WERI-Rb-1 (cell line): Measurements from ENCODE around the gene RAD50.

ENCODE experiments used
- DNase-seq: peaks from one replicate; pipeline ENCODE4 v3.0.0-alpha.2; 2020
- H3K27ac ChIP-seq: fragments of 250-450 bp; sonication (Bioruptor Pico); 2 replicates; pipeline ENCODE4 v1.5.1; 2020; ENCODE audit warnings: mild to moderate bottlenecking, moderate library complexity
- H3K27me3 ChIP-seq: fragments of 250-450 bp; sonication (Bioruptor Pico); 2 replicates; pipeline ENCODE4 v1.5.1; 2021; ENCODE audit warnings: mild to moderate bottlenecking, low read depth, moderate library complexity; ENCODE audit not compliant: insufficient read depth, severe bottlenecking
- H3K36me3 ChIP-seq: fragments of 250-450 bp; sonication (Bioruptor Pico); 2 replicates; pipeline ENCODE4 v1.5.1; 2020; ENCODE audit warnings: mild to moderate bottlenecking, moderate library complexity
- H3K4me3 ChIP-seq: 2 replicates; pipeline ENCODE4 v1.5.1; 2011; ENCODE audit warnings: low read depth, mild to moderate bottlenecking, control low read depth, low read length
- H3K9me3 ChIP-seq: fragments of 250-450 bp; sonication (Bioruptor Pico); 2 replicates; pipeline ENCODE4 v1.5.1; 2021; ENCODE audit warnings: mild to moderate bottlenecking, moderate library complexity; ENCODE audit not compliant: severe bottlenecking
- CTCF ChIP-seq: IDR thresholded peaks from 2 replicates; pipeline ENCODE4 v1.5.1; 2011; ENCODE audit warnings: low read depth, mild to moderate bottlenecking, control low read depth, inconsistent platforms, low read length

RAD50 gene

DNA sequence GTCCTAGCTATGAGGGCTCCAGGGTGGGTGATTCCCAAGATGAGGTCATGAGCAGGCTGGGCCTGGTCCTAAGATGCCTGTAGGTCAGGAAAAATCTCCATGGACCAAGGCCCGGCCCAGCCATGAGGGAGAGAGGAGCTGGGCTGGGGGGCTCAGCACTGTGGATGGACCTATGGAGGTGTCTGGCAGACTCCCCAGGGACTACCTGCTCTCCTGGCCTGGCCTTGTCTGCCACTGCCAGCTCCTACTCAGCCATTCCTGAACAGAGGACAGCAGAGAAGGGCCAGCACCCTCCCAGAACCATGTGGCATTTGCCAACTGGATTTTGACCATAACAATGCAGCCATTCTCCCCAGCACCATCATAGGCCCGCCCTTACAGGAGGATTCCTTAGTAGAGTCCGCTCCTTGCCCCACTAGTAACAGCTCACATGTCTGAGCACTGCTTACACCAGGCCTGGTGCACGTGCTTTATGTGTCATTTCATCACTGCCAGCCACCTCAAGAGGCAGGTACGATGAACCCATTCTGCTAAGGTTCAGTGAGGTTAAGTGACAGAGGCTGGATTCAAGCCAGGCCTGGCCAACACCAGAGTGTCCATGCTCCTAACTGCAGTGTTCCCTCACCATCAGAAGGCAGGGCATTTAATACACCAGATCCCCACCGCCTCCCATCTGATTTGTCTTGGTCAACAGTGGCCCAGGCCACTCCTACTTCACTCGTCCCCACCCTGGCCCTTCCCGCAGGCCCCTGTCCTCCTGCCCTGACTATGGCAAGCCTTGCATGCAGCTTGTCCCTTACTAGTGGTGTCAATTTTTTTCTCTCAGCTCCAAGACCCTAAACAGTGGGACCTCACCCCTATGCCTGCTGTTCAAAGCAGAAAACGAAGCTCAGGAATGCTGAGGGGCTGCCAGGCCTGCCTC is 101.9 kb downstream of the RAD50 start:
- no peak overlapping the region for H3K4me3 ChIP-seq

DNA sequence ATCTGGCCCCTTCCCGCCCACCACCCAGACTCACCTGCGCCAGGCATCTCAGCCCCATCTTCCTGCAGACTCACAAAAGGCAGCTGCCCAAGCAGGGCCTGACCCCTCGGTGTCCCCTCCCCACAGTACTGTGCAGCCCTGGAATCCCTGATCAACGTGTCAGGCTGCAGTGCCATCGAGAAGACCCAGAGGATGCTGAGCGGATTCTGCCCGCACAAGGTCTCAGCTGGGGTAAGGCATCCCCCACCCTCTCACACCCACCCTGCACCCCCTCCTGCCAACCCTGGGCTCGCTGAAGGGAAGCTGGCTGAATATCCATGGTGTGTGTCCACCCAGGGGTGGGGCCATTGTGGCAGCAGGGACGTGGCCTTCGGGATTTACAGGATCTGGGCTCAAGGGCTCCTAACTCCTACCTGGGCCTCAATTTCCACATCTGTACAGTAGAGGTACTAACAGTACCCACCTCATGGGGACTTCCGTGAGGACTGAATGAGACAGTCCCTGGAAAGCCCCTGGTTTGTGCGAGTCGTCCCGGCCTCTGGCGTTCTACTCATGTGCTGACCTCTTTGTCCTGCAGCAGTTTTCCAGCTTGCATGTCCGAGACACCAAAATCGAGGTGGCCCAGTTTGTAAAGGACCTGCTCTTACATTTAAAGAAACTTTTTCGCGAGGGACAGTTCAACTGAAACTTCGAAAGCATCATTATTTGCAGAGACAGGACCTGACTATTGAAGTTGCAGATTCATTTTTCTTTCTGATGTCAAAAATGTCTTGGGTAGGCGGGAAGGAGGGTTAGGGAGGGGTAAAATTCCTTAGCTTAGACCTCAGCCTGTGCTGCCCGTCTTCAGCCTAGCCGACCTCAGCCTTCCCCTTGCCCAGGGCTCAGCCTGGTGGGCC is 103.1 kb downstream of the RAD50 start:
- no peak for DNase-seq
- no peaks in the 10 kb centered on the region for H3K9me3 ChIP-seq
- H3K27ac ChIP-seq: no peak overlapping the region
- no peak for TF ChIP-seq CTCF
- H3K27me3 ChIP-seq: no peaks in the 10 kb centered on the region
- H3K4me3 ChIP-seq: no peak overlapping the region
- no peaks in the 10 kb centered on the region for H3K36me3 ChIP-seq

More for the DNA sequence above, 101.9 kb downstream of the RAD50 start:
- Histone ChIP-seq H3K9me3 (no peaks in the 10 kb centered on the region), H3K27me3 (no peaks in the 10 kb centered on the region), H3K27ac (no peak overlapping the region), H3K36me3 (no peaks in the 10 kb centered on the region)
- no peak for TF ChIP-seq CTCF
- no peak for DNase-seq

- no peak for DNase-seq
- Histone ChIP-seq H3K9me3 (no peaks in the 10 kb centered on the region), H3K36me3 (no peaks in the 10 kb centered on the region), H3K4me3 (no peak overlapping the region), H3K27me3 (no peaks in the 10 kb centered on the region), H3K27ac (no peak overlapping the region)
- TF ChIP-seq CTCF: 0 out of 2 replicates have a peak, but pooled peaks have one; percentile 8
Measured at GRCh38 chr5:132661231-132662003, 104.6 kb downstream of the RAD50 start.

DNA sequence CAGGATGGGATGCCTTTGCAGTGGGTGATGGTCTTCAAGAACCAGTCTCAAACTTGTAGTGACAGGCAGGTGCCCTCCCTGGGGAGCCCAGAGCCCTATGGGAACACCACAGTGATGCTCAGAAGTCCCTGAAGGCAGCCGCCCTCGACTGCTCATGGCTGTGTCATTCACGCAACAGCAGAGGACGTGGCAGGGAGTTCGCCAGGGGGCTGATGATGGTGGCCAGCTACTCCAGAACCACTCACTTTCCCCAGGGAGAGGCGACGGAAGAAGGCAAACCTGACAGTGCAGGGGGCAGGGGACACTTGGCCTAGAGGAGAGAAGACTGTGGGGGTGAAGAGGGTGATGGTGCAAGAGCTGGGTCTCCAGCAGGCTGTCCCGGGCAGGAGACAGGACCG is 105.2 kb downstream of the RAD50 start:
- DNase-seq: no peak
- Histone ChIP-seq H3K36me3 (no peaks in the 10 kb centered on the region), H3K27ac (no peak overlapping the region), H3K27me3 (no peaks in the 10 kb centered on the region), H3K4me3 (no peak overlapping the region), H3K9me3 (no peaks in the 10 kb centered on the region)
- no peak for TF ChIP-seq CTCF

DNA sequence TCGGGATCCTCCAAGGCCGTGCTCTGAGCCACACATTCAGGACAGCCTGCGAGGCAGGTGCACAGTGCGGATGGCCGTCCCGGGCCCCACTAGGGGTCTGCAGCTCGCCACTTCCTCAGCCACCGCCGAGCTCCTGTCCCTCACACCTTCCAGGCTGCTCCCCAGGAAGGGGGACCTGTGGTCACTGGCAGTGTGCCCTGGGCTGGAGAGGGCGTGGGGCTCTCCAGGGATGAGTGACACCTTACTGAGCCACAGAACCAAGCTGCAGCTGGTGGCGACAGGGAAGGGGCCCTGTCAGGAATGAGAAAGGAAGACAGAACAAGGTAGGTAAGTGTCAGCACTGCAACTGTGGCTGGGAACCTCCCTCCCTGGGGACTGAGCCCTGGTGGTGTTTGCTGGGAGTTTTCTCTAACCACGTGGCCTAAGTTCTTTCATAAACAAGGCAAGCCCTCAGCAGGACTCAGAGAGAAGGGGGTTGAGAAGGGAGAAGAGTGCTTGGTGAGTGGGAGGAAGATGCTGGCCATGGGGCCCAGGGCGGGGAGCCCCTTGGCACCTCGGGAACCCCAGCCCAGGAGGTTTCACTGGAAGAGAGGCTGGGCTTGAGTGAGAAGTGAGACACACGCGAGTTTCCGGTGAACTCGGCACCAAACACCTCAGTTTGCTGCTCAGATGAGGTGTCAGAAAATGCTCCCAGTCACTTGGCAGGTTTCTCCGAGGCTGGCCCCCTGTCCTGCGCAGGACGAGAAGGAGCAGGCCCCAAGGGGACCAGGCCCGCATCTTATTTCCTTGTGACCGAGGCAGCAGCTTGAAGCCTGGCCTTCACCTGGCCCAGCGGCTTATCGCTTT is 106.4 kb downstream of the RAD50 start:
- Histone ChIP-seq H3K9me3 (no peaks in the 10 kb centered on the region), H3K4me3 (no peak overlapping the region), H3K27me3 (no peaks in the 10 kb centered on the region), H3K27ac (no peak overlapping the region), H3K36me3 (no peaks in the 10 kb centered on the region)
- DNase-seq: no peak
- no peak for TF ChIP-seq CTCF
